Inferior parietal cortex (tissue), 1 donor: ENCODE measurements around the gene DDX39A.
"Not testable (repeated sequence)": the region's sequence is repeated elsewhere in the genome, so short reads cannot be mapped to it uniquely, and the experiment has no call there.

Source experiments
- DNase-seq: peaks from one replicate; pipeline ENCODE4 v3.0.0-alpha.2; 2016; ENCODE audit errors: extremely low spot score

The DDX39A gene

GRCh38 chr19:14419106-14419813 is at the start of gene DDX39A:
TSS of gene DDX39A (minus strand) at chr19:14419341. CDS start at chr19:14413220, 6,121 bp downstream.
- DNase-seq, result peak; percentile 99

- no peak for DNase-seq
These were observed 48.7 kb upstream of the DDX39A start for GRCh38 chr19:14467816-14468215.

- no peak for DNase-seq
These were observed 48.2 kb upstream of the DDX39A start for GRCh38 chr19:14467391-14467790.

- DNase-seq, result no peak
These were observed 44.6 kb upstream of the DDX39A start for GRCh38 chr19:14463747-14464146.

- DNase-seq, result not testable (repeated sequence)
These were observed 43.3 kb upstream of the DDX39A start for GRCh38 chr19:14462401-14462800.

- DNase-seq, result no peak
These were observed 41.8 kb upstream of the DDX39A start for GRCh38 chr19:14460935-14461334.

GRCh38 chr19:14459703-14460102 is 40.6 kb upstream of the DDX39A start:
- no peak for DNase-seq

GRCh38 chr19:14452303-14452702 is 33.2 kb upstream of the DDX39A start:
- DNase-seq, result not testable (repeated sequence)

GRCh38 chr19:14450876-14451275 is 31.7 kb upstream of the DDX39A start:
- no peak for DNase-seq

- peak; percentile 17 for DNase-seq
These were observed 31.2 kb upstream of the DDX39A start for GRCh38 chr19:14450168-14450874.

GRCh38 chr19:14449321-14449720 is 30.2 kb upstream of the DDX39A start:
- DNase-seq, result no peak

GRCh38 chr19:14446336-14447036 is 27.3 kb upstream of the DDX39A start:
- no peak for DNase-seq

GRCh38 chr19:14443632-14444216 is 24.6 kb upstream of the DDX39A start:
- DNase-seq, result no peak

GRCh38 chr19:14442891-14443631 is 23.9 kb upstream of the DDX39A start:
- peak; percentile 43 for DNase-seq

GRCh38 chr19:14441041-14441938 is 22.1 kb upstream of the DDX39A start:
- no peak for DNase-seq

GRCh38 chr19:14440049-14440448 is 20.9 kb upstream of the DDX39A start:
- DNase-seq, result no peak

- no peak for DNase-seq
These were observed 19.9 kb upstream of the DDX39A start for GRCh38 chr19:14439014-14439413.

GRCh38 chr19:14437578-14438140 is 18.5 kb upstream of the DDX39A start:
- no peak for DNase-seq

GRCh38 chr19:14435320-14436050 is 16.3 kb upstream of the DDX39A start:
- DNase-seq, result no peak
